Forelimb muscle (tissue), 1 donor: Measurements from ENCODE around the gene IL2. TPM values are rescaled to one million over a fixed set of nuclear protein-coding genes. Genes with fewer than 3 reads are reported as not detected.

Experiments
- polyA plus RNA-seq: library from polyadenylated mRNA; unstranded; fragments of 120-200 nt; gene quantifications from one replicate; pipeline ENCODE4 v1.2.1, GENCODE V29; 2013; ENCODE audit not compliant: insufficient read length

Gene IL2
- polyA plus RNA-seq, 1 donor = not detected

Other genes starting within 250 kb of the IL2 start
- gene ADAD1, start 77.7 kb downstream of the IL2 start, polyA plus RNA-seq = not detected
- not detected for gene IL21, start 164.3 kb upstream of the IL2 start, polyA plus RNA-seq